Measurements from ENCODE around the gene POLG. TPM values are rescaled to one million over a fixed set of nuclear protein-coding genes. Genes with fewer than 3 reads are reported as not detected.

POLG gene
- total and polyA plus RNA-seq, 9 donors: 19.8 to 52.0 (median 42.8) TPM

GRCh38 chr15:89375093-89376005 lies 40.7 kb upstream of the POLG start:
- H3K9me3 ChIP-seq: no peaks in the 10 kb centered on the region
- intact Hi-C loops (cut with DNase I): no loop called here
- 6 to 9% (median 8%) methylated on average over 9 of the region's 9 CpGs for WGBS, 3 donors
- peaks cover 3% of the 10 kb centered on the region for H3K4me1 ChIP-seq (ENCODE audit: insufficient read depth)
- H3K27me3 ChIP-seq: peaks cover 3% of the 10 kb centered on the region
- no peaks in the 10 kb centered on the region for H3K36me3 ChIP-seq
- no peak overlapping the region for H3K27ac ChIP-seq
- H3K4me3 ChIP-seq: no peak overlapping the region
- no peak for DNase-seq
- TF ChIP-seq POLR2A (IDR thresholded peaks at IDR 0.05) (no peak), EP300 (IDR thresholded peaks at IDR 0.05) (no peak), CTCF (IDR thresholded peaks at IDR 0.05) (no peak)

- Histone ChIP-seq H3K4me1 (ENCODE audit: insufficient read depth) (peaks cover 3% of the 10 kb centered on the region), H3K4me3 (no peak overlapping the region), H3K9me3 (no peaks in the 10 kb centered on the region), H3K27ac (no peak overlapping the region), H3K27me3 (peaks cover 3% of the 10 kb centered on the region), H3K36me3 (no peaks in the 10 kb centered on the region)
- intact Hi-C loops (cut with DNase I): loop anchor here in 1 of 4 donors (5.0 kb wide), 1 partner anchor 43 kb away; no protein-coding TSS in a partner anchor
- TF ChIP-seq EP300 (IDR thresholded peaks at IDR 0.05) (no peak), CTCF (IDR thresholded peaks at IDR 0.05) (no peak), POLR2A (IDR thresholded peaks at IDR 0.05) (no peak)
- no peak for DNase-seq
- WGBS, 3 donors: 20 to 24% (median 20%) methylated on average over 14 of the region's 14 CpGs
These were observed 39.7 kb upstream of the POLG start for GRCh38 chr15:89374086-89374981.

- intact Hi-C loops (cut with DNase I): loop anchor here in 1 of 4 donors (5.0 kb wide), 1 partner anchor 45 kb away; no protein-coding TSS in a partner anchor
- no peak for DNase-seq
- no peaks in the 10 kb centered on the region for H3K9me3 ChIP-seq
- H3K4me3 ChIP-seq: no peak overlapping the region
- TF ChIP-seq POLR2A (IDR thresholded peaks at IDR 0.05): no peak
- no peak for TF ChIP-seq EP300 (IDR thresholded peaks at IDR 0.05)
- TF ChIP-seq CTCF (IDR thresholded peaks at IDR 0.05): no peak
- H3K36me3 ChIP-seq: no peaks in the 10 kb centered on the region
- no peak overlapping the region for H3K27ac ChIP-seq
- H3K4me1 ChIP-seq (ENCODE audit: insufficient read depth): no peaks in the 10 kb centered on the region
- H3K27me3 ChIP-seq: no peaks in the 10 kb centered on the region
- WGBS, 3 donors: 11 to 15% (median 14%) methylated on average over 15 of the region's 15 CpGs
These were observed 37.7 kb upstream of the POLG start for GRCh38 chr15:89372069-89372935.
